ENCODE results near the gene ALDH1A1. TPM values are rescaled to one million over a fixed set of nuclear protein-coding genes. Genes with fewer than 3 reads are reported as not detected.

The ALDH1A1 gene
- total RNA-seq, 2 donors from 2014 or later, result 0.16 to 0.82 TPM

GRCh38 chr9:72960446-72960845 lies 7.6 kb upstream of the ALDH1A1 start:
- Mint-ChIP-seq H3K27ac (no peak overlapping the region), H3K4me3 (no peak overlapping the region)

DNA sequence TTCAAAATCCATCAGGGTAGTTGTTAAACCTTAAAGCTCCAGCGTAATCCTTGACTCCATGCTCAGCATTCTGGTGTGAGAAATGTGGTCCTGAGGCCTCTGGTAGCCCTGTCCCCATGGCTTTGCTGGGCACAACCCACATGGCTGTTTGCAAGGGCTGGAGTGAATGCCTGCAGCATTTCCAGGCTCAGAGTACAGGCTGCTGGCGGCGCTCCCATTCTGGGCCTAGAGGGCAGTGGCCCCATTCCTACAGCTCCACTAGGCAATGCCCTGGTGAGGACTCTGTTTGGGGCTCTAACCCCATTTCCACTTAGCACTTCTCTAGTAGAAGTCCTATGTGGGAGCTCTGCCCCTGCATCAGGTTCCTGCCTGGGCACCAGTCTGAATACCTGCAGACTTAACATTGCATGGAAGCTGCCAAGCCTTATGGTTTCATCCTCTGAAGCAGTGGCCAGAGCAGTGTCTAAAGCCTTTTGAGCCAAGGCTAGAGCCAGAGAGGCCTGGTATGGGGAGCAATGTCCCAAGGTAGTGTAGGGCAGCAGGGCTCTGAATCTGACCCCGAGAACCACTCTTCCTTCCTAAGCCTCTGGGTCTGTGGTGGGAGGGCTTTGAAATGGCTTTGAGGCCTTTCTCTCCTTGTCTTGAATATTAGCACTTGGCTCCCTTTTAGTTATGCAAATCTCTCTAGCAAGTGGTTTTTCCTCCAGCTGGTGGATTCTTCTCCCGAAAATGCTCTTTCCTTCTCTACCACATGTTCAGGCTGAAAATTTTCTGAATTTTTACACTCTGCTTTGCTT lies 5.8 kb upstream of the ALDH1A1 start:
- H3K9me3 ChIP-seq (ENCODE audit: control insufficient read depth, low read length, poor library complexity, severe bottlenecking), result no peaks in the 10 kb centered on the region
- H3K4me1 Mint-ChIP-seq, result no peaks in the 10 kb centered on the region
- H3K27ac Mint-ChIP-seq, result no peak overlapping the region
- H3K4me3 Mint-ChIP-seq, result no peak overlapping the region
- ATAC-seq (no peak), DNase-seq (no peak)
- peaks cover 10% of the 10 kb centered on the region for H3K27me3 Mint-ChIP-seq
- no peaks in the 10 kb centered on the region for H3K36me3 Mint-ChIP-seq (ENCODE audit: low read depth)

More at GRCh38 chr9:72960446-72960845, 7.6 kb upstream of the ALDH1A1 start:
- Mint-ChIP-seq H3K27me3 (peaks cover 10% of the 10 kb centered on the region), H3K4me1 (no peaks in the 10 kb centered on the region), H3K36me3 (ENCODE audit: low read depth) (peaks cover 2% of the 10 kb centered on the region)
- no peaks in the 10 kb centered on the region for H3K9me3 ChIP-seq (ENCODE audit: control insufficient read depth, low read length, poor library complexity, severe bottlenecking)
- DNase-seq (no peak), ATAC-seq (no peak)

- no peak for ATAC-seq
- no peak overlapping the region for H3K27ac Mint-ChIP-seq
- no peak for DNase-seq
- H3K36me3 Mint-ChIP-seq (ENCODE audit: low read depth), result no peaks in the 10 kb centered on the region
- no peak overlapping the region for H3K4me3 Mint-ChIP-seq
- H3K4me1 Mint-ChIP-seq, result peaks cover 10% of the 10 kb centered on the region
- H3K27me3 Mint-ChIP-seq, result peaks cover 19% of the 10 kb centered on the region
- no peaks in the 10 kb centered on the region for H3K9me3 ChIP-seq (ENCODE audit: control insufficient read depth, low read length, poor library complexity, severe bottlenecking)
Measured at GRCh38 chr9:72955571-72955970, 2.7 kb upstream of the ALDH1A1 start.

DNA sequence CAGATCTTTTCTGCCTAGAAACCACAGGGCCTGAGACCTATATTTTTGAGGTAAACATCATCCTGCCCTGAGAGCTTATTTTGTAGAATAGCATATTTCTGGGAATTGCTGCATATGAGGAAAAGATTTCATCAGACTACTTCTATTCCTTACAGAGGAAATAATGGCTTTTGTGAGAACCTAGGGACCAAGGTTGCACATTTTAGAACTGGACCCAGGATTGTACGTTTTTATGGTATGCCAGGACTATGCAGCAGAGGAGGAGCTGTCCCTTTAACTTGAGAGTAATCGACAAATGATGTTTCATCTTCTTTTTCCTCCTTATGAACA lies 2.2 kb upstream of the ALDH1A1 start:
- H3K4me3 Mint-ChIP-seq, result no peak overlapping the region
- no peaks in the 10 kb centered on the region for H3K36me3 Mint-ChIP-seq (ENCODE audit: low read depth)
- DNase-seq, result no peak
- ATAC-seq, result no peak
- no peaks in the 10 kb centered on the region for H3K9me3 ChIP-seq (ENCODE audit: control insufficient read depth, low read length, poor library complexity, severe bottlenecking)
- no peak overlapping the region for H3K27ac Mint-ChIP-seq
- peaks cover 10% of the 10 kb centered on the region for H3K4me1 Mint-ChIP-seq
- H3K27me3 Mint-ChIP-seq, result peaks cover 19% of the 10 kb centered on the region

DNA sequence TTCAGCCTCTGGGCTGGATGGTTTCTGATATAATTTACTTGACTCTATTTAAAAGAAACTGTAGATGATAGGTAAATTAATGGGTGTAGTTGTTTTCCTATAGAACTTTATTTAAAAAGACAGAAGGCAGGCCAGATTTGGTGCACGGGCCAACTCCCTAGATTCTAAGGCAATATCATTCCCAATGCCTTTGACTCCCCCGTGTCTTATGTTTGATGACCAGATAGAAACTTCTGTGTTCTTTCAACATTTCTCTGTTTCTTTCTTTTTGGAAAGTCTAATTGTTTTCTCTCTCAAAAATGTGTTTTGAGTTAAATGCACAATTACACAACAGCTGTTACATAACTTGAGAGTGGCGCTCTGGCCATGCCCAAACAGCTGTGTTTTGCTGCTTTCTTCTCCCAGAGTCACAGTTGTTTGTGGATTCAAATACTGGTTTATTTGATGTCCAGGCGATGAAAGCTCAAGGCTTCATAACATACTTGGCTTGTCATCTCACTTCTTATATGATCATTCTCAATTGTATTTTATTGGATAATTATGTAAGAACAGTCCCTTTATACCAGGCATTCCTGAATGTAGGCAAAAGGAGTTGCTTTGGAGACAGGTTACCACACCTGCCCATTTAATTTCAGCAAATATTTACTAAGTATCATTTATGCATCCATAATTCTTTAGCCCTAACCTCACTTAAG lies 1.7 kb upstream of the ALDH1A1 start:
- Mint-ChIP-seq H3K36me3 (ENCODE audit: low read depth) (no peaks in the 10 kb centered on the region), H3K4me3 (no peak overlapping the region), H3K27ac (no peak overlapping the region), H3K4me1 (peaks cover 10% of the 10 kb centered on the region), H3K27me3 (peaks cover 19% of the 10 kb centered on the region)
- no peaks in the 10 kb centered on the region for H3K9me3 ChIP-seq (ENCODE audit: control insufficient read depth, low read length, poor library complexity, severe bottlenecking)
- DNase-seq (no peak), ATAC-seq (no peak)

- H3K9me3 ChIP-seq (ENCODE audit: control insufficient read depth, low read length, poor library complexity, severe bottlenecking), result no peaks in the 10 kb centered on the region
- DNase-seq (no peak), ATAC-seq (no peak)
- Mint-ChIP-seq H3K27me3 (peaks cover 40% of the 10 kb centered on the region), H3K36me3 (ENCODE audit: low read depth) (peaks cover 3% of the 10 kb centered on the region), H3K4me3 (no peak overlapping the region), H3K4me1 (peaks cover 13% of the 10 kb centered on the region), H3K27ac (no peak overlapping the region)
Measured at GRCh38 chr9:72952381-72952690, 517 bp downstream of the ALDH1A1 start.

- DNase-seq (no peak), ATAC-seq (no peak)
- Mint-ChIP-seq H3K27ac (no peak overlapping the region), H3K4me1 (peaks cover 13% of the 10 kb centered on the region), H3K4me3 (no peak overlapping the region), H3K36me3 (ENCODE audit: low read depth) (peaks cover 3% of the 10 kb centered on the region), H3K27me3 (peaks cover 43% of the 10 kb centered on the region)
- H3K9me3 ChIP-seq (ENCODE audit: control insufficient read depth, low read length, poor library complexity, severe bottlenecking), result no peaks in the 10 kb centered on the region
Measured at GRCh38 chr9:72951520-72952380, 1.1 kb downstream of the ALDH1A1 start.

DNA sequence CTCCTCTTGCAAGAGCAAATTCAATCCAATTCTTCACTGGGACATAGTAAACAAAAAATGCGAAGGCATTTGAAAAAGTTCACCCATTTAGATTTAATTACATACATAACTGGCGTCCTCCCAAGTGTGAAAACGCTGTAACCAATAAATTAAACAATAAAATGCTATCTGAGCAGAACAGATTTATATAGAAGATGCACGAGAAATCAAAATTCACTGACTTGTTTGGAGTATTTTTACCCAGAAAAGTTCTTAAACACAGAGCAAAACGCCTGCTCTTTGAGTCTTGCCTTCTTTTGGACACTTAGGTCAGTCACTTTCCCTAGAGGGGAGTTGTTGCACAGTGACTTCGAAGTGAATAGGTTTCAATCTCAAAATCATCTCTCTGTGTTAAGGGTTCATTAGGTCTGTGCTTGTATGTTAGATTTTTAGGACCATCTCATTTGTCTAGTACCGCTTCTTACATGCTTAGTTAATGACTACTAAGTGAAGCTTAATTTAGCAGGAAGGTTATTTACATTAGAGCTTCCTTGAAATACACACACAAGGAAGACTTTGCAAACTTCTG lies 1.9 kb downstream of the ALDH1A1 start:
- Mint-ChIP-seq H3K27me3 (peaks cover 50% of the 10 kb centered on the region), H3K4me1 (peaks cover 13% of the 10 kb centered on the region)
- DNase-seq, result no peak

DNA sequence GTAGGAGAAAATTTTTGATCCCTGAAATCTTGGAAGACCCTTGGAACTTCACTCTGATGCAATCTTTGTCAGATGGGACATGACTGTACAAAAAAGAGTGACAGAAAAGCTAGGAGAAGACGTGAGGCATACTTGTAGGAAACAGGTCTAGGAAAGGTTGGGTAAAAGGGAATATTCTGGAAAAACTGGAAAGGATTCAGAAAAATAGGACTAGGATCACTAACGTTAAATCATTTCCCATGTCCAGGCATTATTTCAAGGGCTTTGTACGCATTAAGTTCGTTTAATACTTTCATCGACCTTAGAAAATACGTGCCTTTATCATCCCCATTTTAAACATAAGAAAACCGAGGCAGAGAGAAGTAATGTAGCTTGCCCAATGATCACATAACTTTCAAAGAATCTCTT lies 2.9 kb downstream of the ALDH1A1 start:
- no peak for DNase-seq
- Mint-ChIP-seq H3K4me3 (no peak overlapping the region), H3K36me3 (ENCODE audit: low read depth) (peaks cover 3% of the 10 kb centered on the region), H3K4me1 (peaks cover 13% of the 10 kb centered on the region), H3K27me3 (peaks cover 55% of the 10 kb centered on the region), H3K27ac (no peak overlapping the region)
- ATAC-seq, result no peak
- no peaks in the 10 kb centered on the region for H3K9me3 ChIP-seq (ENCODE audit: control insufficient read depth, low read length, poor library complexity, severe bottlenecking)

More for the DNA sequence above, 1.9 kb downstream of the ALDH1A1 start:
- H3K9me3 ChIP-seq (ENCODE audit: control insufficient read depth, low read length, poor library complexity, severe bottlenecking), result no peaks in the 10 kb centered on the region
- Mint-ChIP-seq H3K4me3 (no peak overlapping the region), H3K27ac (no peak overlapping the region), H3K36me3 (ENCODE audit: low read depth) (peaks cover 3% of the 10 kb centered on the region)
- ATAC-seq, result no peak

GRCh38 chr9:72949244-72949582 lies 3.6 kb downstream of the ALDH1A1 start:
- H3K36me3 Mint-ChIP-seq (ENCODE audit: low read depth), result peaks cover 3% of the 10 kb centered on the region
- ATAC-seq, result no peak
- H3K9me3 ChIP-seq (ENCODE audit: control insufficient read depth, low read length, poor library complexity, severe bottlenecking), result no peaks in the 10 kb centered on the region
- H3K4me1 Mint-ChIP-seq, result peaks cover 13% of the 10 kb centered on the region
- DNase-seq, result no peak
- H3K27me3 Mint-ChIP-seq, result peaks cover 50% of the 10 kb centered on the region
- no peak overlapping the region for H3K27ac Mint-ChIP-seq
- H3K4me3 Mint-ChIP-seq, result no peak overlapping the region

DNA sequence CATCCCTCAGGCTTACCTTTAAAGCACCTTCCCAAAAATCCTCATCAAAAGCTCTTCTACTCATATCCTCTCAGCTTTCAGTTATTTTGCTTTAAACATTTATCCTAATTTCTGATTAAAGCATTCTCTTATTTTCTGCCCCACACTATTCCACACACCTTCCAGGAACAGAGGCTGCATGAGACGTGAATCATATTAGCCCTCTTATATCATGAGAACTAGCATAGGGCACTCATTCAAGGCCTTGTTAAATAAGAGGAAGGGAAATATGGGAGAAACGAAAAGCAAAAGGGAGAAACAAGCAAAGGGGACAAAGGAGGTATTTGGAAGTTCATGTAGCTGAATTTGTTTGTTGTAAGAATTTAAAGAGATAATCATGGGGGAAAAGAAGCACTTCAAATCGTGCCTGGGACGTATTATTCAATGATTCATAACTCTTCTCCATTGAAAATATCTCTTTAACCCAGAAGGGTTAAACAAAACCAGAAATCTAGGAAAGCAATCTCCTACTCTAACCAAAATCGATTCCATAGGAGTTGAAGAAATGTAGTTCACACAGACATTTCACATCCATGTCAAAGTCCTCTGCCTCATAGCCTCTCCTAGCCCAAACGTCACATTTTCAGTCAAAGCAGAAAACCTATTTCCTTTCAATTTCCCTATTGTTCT lies 4.1 kb downstream of the ALDH1A1 start:
- H3K27me3 Mint-ChIP-seq, result peaks cover 56% of the 10 kb centered on the region
- no peak for ATAC-seq
- H3K4me3 Mint-ChIP-seq, result no peak overlapping the region
- no peak for DNase-seq
- H3K9me3 ChIP-seq (ENCODE audit: control insufficient read depth, low read length, poor library complexity, severe bottlenecking), result no peaks in the 10 kb centered on the region
- peaks cover 13% of the 10 kb centered on the region for H3K4me1 Mint-ChIP-seq
- peaks cover 3% of the 10 kb centered on the region for H3K36me3 Mint-ChIP-seq (ENCODE audit: low read depth)
- H3K27ac Mint-ChIP-seq, result no peak overlapping the region

- H3K27me3 Mint-ChIP-seq, result peaks cover 61% of the 10 kb centered on the region
- H3K36me3 Mint-ChIP-seq (ENCODE audit: low read depth), result peaks cover 3% of the 10 kb centered on the region
- no peaks in the 10 kb centered on the region for H3K9me3 ChIP-seq (ENCODE audit: control insufficient read depth, low read length, poor library complexity, severe bottlenecking)
- peaks cover 13% of the 10 kb centered on the region for H3K4me1 Mint-ChIP-seq
- no peak overlapping the region for H3K27ac Mint-ChIP-seq
- no peak for DNase-seq
- no peak overlapping the region for H3K4me3 Mint-ChIP-seq
- ATAC-seq, result no peak
Measured at GRCh38 chr9:72947984-72948465, 4.8 kb downstream of the ALDH1A1 start.
